ENCODE data around the gene GORASP1. TPM values are rescaled to one million over a fixed set of nuclear protein-coding genes. Genes with fewer than 3 reads are reported as not detected.

Gene GORASP1
- total and polyA plus RNA-seq, 2 of the 13 experiments (the other 11 are each of a cell fraction or from before 2014, with no cell fraction given): 36.4 to 39.8 TPM

- TF ChIP-seq ZBTB39 (CRISPR knock-in tag; IDR thresholded peaks at IDR 0.05) (no peak), UBTF (CRISPR knock-in tag; IDR thresholded peaks at IDR 0.05) (peak; percentile 66), TBL1XR1 (IDR thresholded peaks at IDR 0.05; ENCODE audit: borderline replicate concordance, low read length, partially characterized antibody) (no peak), ZNF546 (CRISPR knock-in tag; conservative IDR thresholded peaks at IDR 0.05) (no peak), CAMTA2 (CRISPR knock-in tag; IDR thresholded peaks at IDR 0.05; ENCODE audit: borderline replicate concordance) (0 out of 2 replicates have a peak, but pooled peaks have one; percentile 54), RCOR2 (CRISPR knock-in tag; IDR thresholded peaks at IDR 0.05) (0 out of 2 replicates have a peak, but pooled peaks have one; percentile 42), ONECUT2 (CRISPR knock-in tag; IDR thresholded peaks at IDR 0.05) (no peak), NCOA1 (CRISPR knock-in tag; IDR thresholded peaks at IDR 0.05) (no peak), ZNF333 (CRISPR knock-in tag; IDR thresholded peaks at IDR 0.05; ENCODE audit: borderline replicate concordance) (no peak), ATRX (CRISPR knock-in tag; IDR thresholded peaks at IDR 0.05; ENCODE audit: borderline replicate concordance) (no peak), DBP (CRISPR knock-in tag; IDR thresholded peaks at IDR 0.05; ENCODE audit: not compliant biosample characterization) (no peak), GZF1 (CRISPR knock-in tag; IDR thresholded peaks at IDR 0.05) (no peak), FOSL1 (CRISPR knock-in tag; IDR thresholded peaks at IDR 0.05; ENCODE audit: borderline replicate concordance) (no peak), FOXA3 (CRISPR knock-in tag; IDR thresholded peaks at IDR 0.05) (peak; percentile 46; the same call in 1 of the 2 replicates), ZNF7 (CRISPR knock-in tag; IDR thresholded peaks at IDR 0.05) (no peak), ZNF788 (CRISPR knock-in tag; IDR thresholded peaks at IDR 0.05; ENCODE audit: borderline replicate concordance) (peak; percentile 65; the same call in 1 of the 2 replicates), RFXANK (CRISPR knock-in tag; IDR thresholded peaks at IDR 0.05) (no peak), ZNF879 (CRISPR knock-in tag; IDR thresholded peaks at IDR 0.05) (no peak)
- TF ChIP-seq, protein P1, sequence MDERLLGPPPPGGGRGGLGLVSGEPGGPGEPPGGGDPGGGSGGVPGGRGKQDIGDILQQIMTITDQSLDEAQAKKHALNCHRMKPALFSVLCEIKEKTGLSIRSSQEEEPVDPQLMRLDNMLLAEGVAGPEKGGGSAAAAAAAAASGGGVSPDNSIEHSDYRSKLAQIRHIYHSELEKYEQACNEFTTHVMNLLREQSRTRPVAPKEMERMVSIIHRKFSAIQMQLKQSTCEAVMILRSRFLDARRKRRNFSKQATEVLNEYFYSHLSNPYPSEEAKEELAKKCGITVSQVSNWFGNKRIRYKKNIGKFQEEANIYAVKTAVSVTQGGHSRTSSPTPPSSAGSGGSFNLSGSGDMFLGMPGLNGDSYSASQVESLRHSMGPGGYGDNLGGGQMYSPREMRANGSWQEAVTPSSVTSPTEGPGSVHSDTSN (CRISPR knock-in tag; IDR thresholded peaks at IDR 0.05): no peak
- TF ChIP-seq, protein P2, sequence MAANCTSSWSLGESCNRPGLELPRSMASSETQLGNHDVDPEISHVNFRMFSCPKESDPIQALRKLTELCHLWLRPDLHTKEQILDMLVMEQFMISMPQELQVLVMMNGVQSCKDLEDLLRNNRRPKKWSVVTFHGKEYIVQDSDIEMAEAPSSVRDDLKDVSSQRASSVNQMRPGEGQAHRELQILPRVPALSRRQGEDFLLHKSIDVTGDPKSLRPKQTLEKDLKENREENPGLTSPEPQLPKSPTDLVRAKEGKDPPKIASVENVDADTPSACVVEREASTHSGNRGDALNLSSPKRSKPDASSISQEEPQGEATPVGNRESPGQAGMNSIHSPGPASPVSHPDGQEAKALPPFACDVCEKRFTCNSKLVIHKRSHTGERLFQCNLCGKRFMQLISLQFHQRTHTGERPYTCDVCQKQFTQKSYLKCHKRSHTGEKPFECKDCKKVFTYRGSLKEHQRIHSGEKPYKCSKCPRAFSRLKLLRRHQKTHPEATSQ (CRISPR knock-in tag; IDR thresholded peaks at IDR 0.05; ENCODE audit: borderline replicate concordance): 0 out of 2 replicates have a peak, but pooled peaks have one; percentile 32
- TF ChIP-seq, protein P3, sequence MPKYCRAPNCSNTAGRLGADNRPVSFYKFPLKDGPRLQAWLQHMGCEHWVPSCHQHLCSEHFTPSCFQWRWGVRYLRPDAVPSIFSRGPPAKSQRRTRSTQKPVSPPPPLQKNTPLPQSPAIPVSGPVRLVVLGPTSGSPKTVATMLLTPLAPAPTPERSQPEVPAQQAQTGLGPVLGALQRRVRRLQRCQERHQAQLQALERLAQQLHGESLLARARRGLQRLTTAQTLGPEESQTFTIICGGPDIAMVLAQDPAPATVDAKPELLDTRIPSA (CRISPR knock-in tag; IDR thresholded peaks at IDR 0.05; ENCODE audit: borderline replicate concordance): no peak
Observed at GRCh38 chr3:39154280-39155021, 47.0 kb upstream of the GORASP1 start (continued).
